ENCODE measurements around the gene GOLGA6L2. TPM values are rescaled to one million over a fixed set of nuclear protein-coding genes. Genes with fewer than 3 reads are reported as not detected.
A peak's percentile ranks its signal among the peaks of the same experiment; 100 is the strongest.

The GOLGA6L2 gene
- total RNA-seq, 1 donor from 2014 or later, result not detected

DNA sequence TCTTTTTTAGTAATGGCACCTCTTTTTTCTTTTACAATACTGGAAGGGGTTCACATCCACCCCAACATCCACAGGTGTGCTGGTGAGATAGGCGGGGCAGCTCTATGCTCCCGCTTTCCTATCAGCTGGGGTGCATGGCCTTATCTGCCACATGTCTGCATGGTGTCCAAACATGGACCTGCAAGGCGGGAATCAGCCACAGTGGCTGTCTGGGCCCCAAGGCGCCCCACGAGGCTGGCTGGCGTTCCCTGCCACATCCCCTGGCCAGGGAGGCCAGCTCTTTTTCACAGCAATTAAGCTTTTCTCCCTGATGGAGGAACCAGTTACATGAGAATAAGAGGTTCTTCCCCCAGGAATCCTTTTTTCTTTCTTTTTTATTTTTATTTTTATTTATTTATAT, 30.9 kb upstream of the GOLGA6L2 start:
- DNase-seq (no peak), ATAC-seq (no peak)
- TF ChIP-seq, protein P1, sequence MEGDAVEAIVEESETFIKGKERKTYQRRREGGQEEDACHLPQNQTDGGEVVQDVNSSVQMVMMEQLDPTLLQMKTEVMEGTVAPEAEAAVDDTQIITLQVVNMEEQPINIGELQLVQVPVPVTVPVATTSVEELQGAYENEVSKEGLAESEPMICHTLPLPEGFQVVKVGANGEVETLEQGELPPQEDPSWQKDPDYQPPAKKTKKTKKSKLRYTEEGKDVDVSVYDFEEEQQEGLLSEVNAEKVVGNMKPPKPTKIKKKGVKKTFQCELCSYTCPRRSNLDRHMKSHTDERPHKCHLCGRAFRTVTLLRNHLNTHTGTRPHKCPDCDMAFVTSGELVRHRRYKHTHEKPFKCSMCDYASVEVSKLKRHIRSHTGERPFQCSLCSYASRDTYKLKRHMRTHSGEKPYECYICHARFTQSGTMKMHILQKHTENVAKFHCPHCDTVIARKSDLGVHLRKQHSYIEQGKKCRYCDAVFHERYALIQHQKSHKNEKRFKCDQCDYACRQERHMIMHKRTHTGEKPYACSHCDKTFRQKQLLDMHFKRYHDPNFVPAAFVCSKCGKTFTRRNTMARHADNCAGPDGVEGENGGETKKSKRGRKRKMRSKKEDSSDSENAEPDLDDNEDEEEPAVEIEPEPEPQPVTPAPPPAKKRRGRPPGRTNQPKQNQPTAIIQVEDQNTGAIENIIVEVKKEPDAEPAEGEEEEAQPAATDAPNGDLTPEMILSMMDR (IDR thresholded peaks at IDR 0.05), result no peak
- Histone ChIP-seq H3K27ac (no peak overlapping the region), H3K27me3 (no peaks in the 10 kb centered on the region), H3K4me1 (no peaks in the 10 kb centered on the region), H3K4me3 (no peak overlapping the region), H3K9me3 (no peaks in the 10 kb centered on the region), H3K36me3 (no peaks in the 10 kb centered on the region)
- intact Hi-C loops (cut with DNase I), result no loop called here

DNA sequence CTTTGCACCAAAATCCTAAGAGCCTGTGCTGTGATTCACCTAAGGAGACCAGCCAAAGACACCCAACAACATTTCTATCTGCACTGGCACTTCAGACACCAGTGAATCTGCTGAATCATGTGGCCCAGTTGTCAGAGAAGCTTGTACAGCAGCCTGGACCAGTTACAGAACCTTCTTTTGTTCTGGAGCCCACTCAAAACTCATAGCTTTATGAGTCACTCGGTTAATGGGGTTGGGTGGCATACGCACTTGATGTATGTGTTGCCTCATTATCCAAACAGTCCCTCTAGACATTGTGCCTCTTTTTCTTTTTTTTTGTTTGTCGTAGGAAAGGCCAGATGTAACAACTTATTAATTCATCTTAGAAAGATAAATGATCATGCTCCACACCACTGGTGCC, 25.6 kb upstream of the GOLGA6L2 start:
- intact Hi-C loops (cut with DNase I), result no loop called here
- no peak for ATAC-seq
- TF ChIP-seq, protein P1 (IDR thresholded peaks at IDR 0.05), result no peak

DNA sequence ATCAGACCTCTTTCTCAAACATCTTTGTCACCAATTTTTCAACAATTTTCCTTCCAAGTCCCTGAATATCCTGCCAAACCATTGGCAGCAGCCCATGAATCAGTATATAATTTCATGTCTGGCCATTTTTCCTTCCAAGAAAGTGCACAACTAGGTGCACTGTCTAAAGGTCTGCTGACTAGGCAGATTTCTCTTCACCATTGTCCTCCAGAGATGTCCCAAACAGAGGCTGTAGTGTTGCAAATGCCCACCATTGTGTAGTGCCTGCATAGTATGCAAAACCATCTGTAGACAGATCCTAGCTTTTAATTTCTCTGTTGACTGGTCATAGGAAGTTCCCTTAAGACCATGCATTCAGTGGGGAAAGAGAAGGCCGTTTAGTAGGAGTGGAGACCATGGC, 25.0 kb upstream of the GOLGA6L2 start:
- no peaks in the 10 kb centered on the region for H3K9me3 ChIP-seq
- intact Hi-C loops (cut with DNase I), result no loop called here
- DNase-seq (no peak), ATAC-seq (no peak)
- TF ChIP-seq, protein P1 (IDR thresholded peaks at IDR 0.05), result no peak
- no peaks in the 10 kb centered on the region for H3K27me3 ChIP-seq
- no peak overlapping the region for H3K4me3 ChIP-seq
- H3K27ac ChIP-seq, result no peak overlapping the region
- no peaks in the 10 kb centered on the region for H3K36me3 ChIP-seq
- no peaks in the 10 kb centered on the region for H3K4me1 ChIP-seq

More for the DNA sequence above, 25.6 kb upstream of the GOLGA6L2 start:
- Histone ChIP-seq H3K4me3 (no peak overlapping the region), H3K27me3 (no peaks in the 10 kb centered on the region), H3K4me1 (no peaks in the 10 kb centered on the region), H3K9me3 (no peaks in the 10 kb centered on the region), H3K27ac (no peak overlapping the region), H3K36me3 (no peaks in the 10 kb centered on the region)
- no peak for DNase-seq

DNA sequence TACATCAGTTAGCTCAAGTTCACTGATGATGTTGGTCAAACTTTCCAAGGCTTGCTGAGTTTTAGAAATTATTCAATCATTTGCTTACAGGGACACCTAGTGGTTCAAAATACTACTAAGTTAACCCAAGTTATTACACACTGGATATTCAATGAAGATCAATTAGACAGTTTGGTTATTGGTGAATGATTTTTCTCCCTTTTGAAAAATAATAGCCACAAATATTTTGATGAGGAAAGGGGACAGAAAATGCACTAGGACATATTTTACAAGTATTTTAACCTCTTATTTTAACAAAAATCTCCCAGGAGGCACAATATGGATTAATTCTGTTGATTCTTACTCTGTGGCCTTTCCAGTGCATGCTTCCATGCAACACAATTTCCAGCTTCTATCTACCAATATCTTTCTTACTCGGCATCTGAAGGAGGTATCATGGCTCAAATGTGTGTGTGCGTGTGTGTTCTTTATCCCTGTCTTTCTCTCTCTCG, 20.1 kb upstream of the GOLGA6L2 start:
- intact Hi-C loops (cut with DNase I), result no loop called here
- H3K36me3 ChIP-seq, result no peaks in the 10 kb centered on the region
- H3K27ac ChIP-seq, result no peak overlapping the region
- H3K4me3 ChIP-seq, result no peak overlapping the region
- no peak for ATAC-seq
- no peaks in the 10 kb centered on the region for H3K27me3 ChIP-seq
- no peaks in the 10 kb centered on the region for H3K4me1 ChIP-seq
- TF ChIP-seq, protein P1 (IDR thresholded peaks at IDR 0.05), result peak; percentile 44
- H3K9me3 ChIP-seq, result no peaks in the 10 kb centered on the region
- no peak for DNase-seq

DNA sequence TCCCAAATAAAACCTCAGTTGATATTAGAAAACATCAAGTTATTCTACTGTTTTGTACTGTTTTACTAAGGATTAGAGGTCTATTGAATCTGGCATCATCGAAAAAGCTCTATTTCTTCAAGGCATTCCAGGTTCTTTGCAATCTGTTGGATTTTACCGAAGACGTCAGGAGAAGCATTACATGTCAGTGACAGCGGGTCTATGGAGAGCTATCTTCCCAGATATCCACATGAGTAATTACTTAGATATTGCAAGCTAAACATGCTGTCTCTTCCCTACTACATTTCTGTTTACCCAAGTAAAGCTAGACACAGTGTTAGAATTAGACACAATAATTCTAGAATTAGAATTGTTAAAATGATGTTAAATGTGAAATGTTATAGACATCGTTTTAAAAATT, 10.8 kb upstream of the GOLGA6L2 start:
- ATAC-seq, result no peak
- intact Hi-C loops (cut with DNase I), result no loop called here
- TF ChIP-seq, protein P1 (IDR thresholded peaks at IDR 0.05), result no peak
- Histone ChIP-seq H3K36me3 (no peaks in the 10 kb centered on the region), H3K27me3 (no peaks in the 10 kb centered on the region), H3K9me3 (no peaks in the 10 kb centered on the region), H3K27ac (no peak overlapping the region), H3K4me3 (no peak overlapping the region), H3K4me1 (no peaks in the 10 kb centered on the region)
- no peak for DNase-seq

Data from upper lobe of right lung (tissue), 1 donor.